NCI-H187 (cell line): ENCODE results near the gene RHOJ.
"Not testable (repeated sequence)": the region's sequence is repeated elsewhere in the genome, so short reads cannot be mapped to it uniquely, and the experiment has no call there.

Experiments used
- DNase-seq, 2 experiments: peaks; one replicate each; lab custom pipeline; 2025; lab: John Stamatoyannopoulos, UW

Gene RHOJ

GRCh38 chr14:63268771-63269170, 64.5 kb downstream of the RHOJ start:
- no peak for DNase-seq

GRCh38 chr14:63269561-63270225, 65.5 kb downstream of the RHOJ start:
- DNase-seq: no peak

GRCh38 chr14:63273129-63273528, 68.9 kb downstream of the RHOJ start:
- no peak for DNase-seq

GRCh38 chr14:63273717-63274655, 69.7 kb downstream of the RHOJ start:
- no peak for DNase-seq

DNA sequence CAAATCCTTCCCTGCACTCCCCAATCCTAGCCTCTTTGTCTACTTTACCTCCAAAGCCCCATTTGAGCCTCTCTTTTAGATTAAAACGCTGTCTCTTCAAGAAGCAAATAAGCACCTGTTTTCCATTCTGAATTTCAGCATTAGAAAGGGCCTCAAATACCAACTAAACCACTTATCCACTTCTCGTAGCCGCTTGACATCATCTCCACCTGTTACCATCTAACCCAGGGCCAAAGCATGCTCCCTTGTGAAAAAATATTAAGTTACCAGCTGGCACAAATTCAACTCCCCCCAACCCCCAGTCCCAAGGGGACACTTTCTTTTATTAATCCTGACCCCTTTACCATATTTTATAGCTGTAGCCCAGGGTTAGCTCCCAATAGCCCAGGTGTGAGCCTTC, 71.4 kb downstream of the RHOJ start:
- DNase-seq: peak; percentile 93 to 98

DNA sequence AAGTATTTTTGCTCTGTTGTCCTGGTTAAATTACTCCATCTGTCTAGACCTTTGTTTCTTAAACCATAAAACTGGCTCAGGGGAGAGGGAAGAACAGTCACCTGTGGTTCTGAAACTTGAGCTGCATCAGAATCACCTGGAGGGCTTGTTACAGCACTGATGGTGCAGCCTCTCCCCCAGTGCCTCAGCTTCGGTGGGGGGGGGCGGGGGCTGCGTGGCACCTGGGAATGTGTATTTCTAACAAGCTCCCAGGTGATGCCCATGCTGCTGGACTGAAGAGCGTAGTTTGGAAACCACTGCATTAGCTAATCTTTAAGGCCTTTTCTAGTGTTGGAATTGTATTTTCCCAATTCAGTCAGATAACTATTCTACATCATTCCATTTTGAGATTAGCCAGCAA, 71.8 kb downstream of the RHOJ start:
- peak in 1 of 2 experiments; percentile 93 for DNase-seq

DNA sequence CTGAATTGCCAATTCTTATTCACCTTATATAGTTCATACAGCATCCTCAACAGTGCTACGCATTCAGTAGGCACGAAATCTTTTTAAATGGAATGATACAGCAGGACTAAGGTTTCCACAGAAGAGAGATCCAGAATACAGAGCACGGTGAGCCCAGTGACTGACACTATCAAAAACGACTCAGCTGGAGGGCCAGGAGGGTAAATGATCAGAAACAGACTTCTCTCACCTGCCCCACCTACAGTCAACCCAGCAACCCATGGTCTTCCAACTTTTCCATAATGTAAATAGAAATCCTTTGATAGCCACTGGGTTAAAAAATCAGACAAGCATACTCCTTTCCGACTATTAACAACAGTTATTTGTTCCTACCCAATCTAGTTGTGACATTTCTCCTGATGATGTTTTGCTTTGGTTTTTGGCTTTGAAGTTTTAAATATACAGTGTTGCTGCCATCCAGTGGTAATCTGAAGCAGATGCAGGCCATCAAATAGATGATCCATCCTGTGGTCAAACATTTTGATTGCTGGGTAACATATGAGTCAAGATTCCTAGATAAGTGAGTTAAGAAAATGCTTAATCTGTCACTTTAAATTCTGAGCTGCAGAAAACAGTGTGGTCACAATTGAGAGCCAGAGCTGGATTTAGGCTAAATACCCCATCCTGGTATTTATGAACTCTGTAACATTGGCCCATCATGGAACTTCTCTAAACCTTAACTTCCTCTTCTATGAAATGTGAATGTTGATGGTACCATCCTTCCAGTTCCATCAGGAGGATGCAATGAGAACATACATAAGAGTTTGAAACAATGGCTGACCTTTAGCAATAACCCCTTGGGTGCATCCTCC, 72.5 kb downstream of the RHOJ start:
- DNase-seq: peak; percentile 45 to 95

DNA sequence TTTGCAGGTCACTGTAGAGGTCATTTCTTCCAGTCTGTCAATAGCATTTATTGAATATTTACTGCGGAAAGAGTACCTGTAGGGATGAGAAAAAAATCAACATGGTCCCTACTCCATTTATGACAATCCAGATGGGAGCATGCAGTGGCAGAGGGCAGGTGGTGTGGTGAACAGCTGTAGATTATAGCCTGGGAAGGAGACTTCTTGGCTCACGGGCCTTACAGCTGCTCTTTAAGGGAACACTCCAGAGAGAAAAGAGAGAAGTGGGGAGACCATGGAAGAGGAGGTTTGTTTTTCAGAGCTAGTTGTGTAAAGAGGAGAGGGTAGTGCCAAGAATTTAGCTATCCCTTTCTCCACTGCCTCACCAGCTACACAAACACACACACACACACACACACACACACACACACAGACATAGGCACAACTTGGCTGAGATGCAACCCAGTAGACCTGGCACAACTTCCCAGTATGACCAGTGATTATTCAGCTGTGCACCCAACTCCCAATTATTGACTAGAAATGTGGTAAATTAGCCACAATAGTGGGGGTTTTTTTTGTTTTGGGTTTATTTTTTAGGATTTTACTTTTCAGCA, 73.4 kb downstream of the RHOJ start:
- DNase-seq: peak; percentile 37 to 41

DNA sequence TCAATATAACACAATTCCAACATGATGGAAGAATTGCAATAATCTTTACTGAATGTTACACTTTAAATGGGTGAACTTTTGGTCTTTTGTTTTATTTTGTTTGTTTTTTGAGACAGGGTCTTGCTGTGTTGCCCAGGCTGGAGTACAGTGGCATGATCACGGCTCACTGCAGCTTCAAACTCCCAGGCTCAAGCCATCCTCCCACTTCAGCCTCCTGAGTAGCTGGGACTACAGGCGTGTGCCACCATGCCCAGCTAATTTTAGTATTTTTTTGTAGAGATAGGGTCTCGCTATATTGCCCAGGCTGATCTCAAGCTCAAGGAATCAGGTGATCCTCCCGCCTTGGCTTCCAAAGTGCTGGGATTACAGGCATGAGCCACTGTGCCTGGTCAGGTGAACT, 75.7 kb downstream of the RHOJ start:
- DNase-seq: not testable (repeated sequence)

- DNase-seq: no peak
Observed at GRCh38 chr14:63282997-63283883, 79.0 kb downstream of the RHOJ start.

- DNase-seq: no peak
Observed at GRCh38 chr14:63283884-63284248, 79.6 kb downstream of the RHOJ start.

GRCh38 chr14:63286071-63286470, 81.8 kb downstream of the RHOJ start:
- DNase-seq: peak in 1 of 2 experiments; percentile 23

- DNase-seq: no peak
Observed at GRCh38 chr14:63287666-63288483, 83.6 kb downstream of the RHOJ start.

- no peak for DNase-seq
Observed at GRCh38 chr14:63288853-63289252, 84.6 kb downstream of the RHOJ start.

DNA sequence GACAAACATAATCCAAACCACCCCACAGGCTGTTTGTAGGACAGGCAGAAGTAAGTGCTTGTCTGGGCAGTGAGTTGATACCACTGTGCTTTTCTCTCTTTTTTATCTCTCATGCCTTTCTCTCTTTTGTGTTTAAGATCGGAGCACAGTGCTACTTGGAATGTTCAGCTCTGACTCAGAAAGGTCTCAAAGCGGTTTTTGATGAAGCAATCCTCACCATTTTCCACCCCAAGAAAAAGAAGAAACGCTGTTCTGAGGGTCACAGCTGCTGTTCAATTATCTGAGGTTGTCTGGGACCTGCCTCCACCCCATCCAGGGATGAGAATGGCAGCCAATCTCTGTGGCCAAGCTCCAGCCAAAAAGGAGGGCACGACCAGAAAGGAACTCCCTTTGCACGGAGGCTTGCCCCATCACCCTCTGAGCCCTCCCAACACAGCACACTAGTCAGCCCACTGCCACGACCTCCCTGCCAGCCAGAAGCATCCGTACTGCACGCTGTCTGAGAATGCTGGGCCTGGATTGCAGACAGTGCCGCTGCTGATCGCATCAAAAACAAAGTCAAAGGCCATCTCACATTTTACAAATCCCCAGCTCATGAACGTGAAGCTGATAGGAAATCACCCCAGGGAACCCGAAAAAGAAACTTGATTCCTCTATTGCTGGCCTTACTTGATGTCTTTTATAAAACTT, 86.6 kb downstream of the RHOJ start:
- no peak for DNase-seq

DNA sequence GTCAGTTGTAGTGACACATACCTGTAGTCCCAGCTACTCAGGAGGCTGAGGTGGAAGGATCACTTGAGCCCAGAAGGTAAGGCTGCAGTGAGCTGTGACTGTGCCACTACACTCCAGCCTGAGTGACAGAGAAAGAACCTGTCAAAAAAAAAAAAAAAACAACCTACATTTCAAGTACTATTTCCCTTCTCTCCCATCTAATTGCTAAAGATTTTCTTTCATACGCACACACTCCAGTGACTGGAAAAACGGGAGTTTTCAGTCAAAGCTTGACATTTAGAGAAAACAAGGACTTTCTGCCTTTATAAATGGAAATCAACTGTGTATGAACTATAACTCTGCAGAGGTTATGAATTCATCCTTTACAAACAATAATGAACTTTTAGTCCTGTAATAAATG, 88.6 kb downstream of the RHOJ start:
- no peak for DNase-seq

GRCh38 chr14:63295231-63295685, 91.0 kb downstream of the RHOJ start:
- DNase-seq: no peak

GRCh38 chr14:63296060-63296563, 91.9 kb downstream of the RHOJ start:
- no peak for DNase-seq
